Transverse colon (tissue), 3 donors: ENCODE results near the gene RHBDD3.

Experiments
- POLR2A ChIP-seq: fragments of 450-650 bp; IDR thresholded peaks from one replicate; pipeline ENCODE4 v1.6.1; 2016; ENCODE audit warnings: antibody characterized with exemption, mild to moderate bottlenecking, moderate library complexity
- TF ChIP-seq, protein P1 (sequence below), 5 experiments: fragments of 200-600 bp in 3 of 5; fragments of 450-650 bp in 2 of 5; sonication (generic) in 3 of 5; IDR thresholded peaks; 1 replicate in 2 of 5; 2 replicates in 3 of 5; pipeline ENCODE4 v1.5.1; 2016 to 2017; ENCODE audit warnings: antibody characterized with exemption in 5 of 5, inconsistent platforms in 3 of 5, mild to moderate bottlenecking in 2 of 5, moderate library complexity in 1 of 5

DNA sequence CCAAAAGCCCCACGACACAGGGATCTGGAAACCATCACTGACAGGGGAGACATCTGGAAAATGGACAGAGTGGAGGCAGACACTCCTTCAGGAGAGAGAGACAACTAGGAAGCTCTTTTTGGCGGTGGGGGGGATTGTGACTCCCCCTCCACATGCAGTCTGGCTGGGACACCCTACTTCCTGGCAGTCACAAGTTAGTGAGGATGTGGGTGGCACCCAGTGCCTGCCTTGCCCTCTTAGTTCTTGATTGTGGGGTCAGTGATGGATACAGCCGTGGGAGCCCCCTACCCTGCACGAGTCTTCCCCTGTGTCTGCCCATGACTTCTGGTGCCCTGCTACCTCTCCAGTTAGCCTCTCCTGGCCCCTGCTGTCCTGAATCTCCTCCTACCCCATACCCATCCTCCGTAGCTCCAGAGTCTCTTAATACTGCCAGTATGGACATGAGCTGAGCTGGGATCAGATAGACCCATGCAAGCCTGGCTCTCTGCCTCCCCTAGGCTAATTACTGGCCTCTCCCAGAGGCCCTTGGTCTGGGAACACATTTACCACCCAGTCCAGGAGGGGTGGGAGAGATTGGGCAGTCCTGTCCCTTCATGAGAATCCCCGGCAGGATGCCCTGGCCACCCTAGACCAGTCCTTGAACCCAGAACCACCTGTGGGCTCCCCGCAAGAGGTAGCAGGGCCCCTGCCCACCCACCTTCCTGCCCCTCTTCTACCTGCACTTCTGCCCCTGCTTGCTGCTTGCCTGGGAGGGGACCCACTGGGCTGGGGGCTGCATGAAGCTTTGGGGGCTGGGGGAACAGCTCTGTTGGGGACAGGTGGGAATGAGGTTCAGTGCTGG lies 22.8 kb downstream of the RHBDD3 start:
- TF ChIP-seq, protein P1, sequence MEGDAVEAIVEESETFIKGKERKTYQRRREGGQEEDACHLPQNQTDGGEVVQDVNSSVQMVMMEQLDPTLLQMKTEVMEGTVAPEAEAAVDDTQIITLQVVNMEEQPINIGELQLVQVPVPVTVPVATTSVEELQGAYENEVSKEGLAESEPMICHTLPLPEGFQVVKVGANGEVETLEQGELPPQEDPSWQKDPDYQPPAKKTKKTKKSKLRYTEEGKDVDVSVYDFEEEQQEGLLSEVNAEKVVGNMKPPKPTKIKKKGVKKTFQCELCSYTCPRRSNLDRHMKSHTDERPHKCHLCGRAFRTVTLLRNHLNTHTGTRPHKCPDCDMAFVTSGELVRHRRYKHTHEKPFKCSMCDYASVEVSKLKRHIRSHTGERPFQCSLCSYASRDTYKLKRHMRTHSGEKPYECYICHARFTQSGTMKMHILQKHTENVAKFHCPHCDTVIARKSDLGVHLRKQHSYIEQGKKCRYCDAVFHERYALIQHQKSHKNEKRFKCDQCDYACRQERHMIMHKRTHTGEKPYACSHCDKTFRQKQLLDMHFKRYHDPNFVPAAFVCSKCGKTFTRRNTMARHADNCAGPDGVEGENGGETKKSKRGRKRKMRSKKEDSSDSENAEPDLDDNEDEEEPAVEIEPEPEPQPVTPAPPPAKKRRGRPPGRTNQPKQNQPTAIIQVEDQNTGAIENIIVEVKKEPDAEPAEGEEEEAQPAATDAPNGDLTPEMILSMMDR (IDR thresholded peaks at IDR 0.05) = no peak
- no peak for TF ChIP-seq POLR2A
